ENCODE data around the gene PPM1M. TPM values are rescaled to one million over a fixed set of nuclear protein-coding genes. Genes with fewer than 3 reads are reported as not detected.

Gene PPM1M
- total RNA-seq, 1 donor from 2014 or later = 8.0 TPM

GRCh38 chr3:52205727-52206372 is 39.7 kb upstream of the PPM1M start:
- TF ChIP-seq, protein P1, sequence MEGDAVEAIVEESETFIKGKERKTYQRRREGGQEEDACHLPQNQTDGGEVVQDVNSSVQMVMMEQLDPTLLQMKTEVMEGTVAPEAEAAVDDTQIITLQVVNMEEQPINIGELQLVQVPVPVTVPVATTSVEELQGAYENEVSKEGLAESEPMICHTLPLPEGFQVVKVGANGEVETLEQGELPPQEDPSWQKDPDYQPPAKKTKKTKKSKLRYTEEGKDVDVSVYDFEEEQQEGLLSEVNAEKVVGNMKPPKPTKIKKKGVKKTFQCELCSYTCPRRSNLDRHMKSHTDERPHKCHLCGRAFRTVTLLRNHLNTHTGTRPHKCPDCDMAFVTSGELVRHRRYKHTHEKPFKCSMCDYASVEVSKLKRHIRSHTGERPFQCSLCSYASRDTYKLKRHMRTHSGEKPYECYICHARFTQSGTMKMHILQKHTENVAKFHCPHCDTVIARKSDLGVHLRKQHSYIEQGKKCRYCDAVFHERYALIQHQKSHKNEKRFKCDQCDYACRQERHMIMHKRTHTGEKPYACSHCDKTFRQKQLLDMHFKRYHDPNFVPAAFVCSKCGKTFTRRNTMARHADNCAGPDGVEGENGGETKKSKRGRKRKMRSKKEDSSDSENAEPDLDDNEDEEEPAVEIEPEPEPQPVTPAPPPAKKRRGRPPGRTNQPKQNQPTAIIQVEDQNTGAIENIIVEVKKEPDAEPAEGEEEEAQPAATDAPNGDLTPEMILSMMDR (conservative IDR thresholded peaks at IDR 0.05) = no peak
- Mint-ChIP-seq H3K27me3 (no peaks in the 10 kb centered on the region), H3K36me3 (peaks cover 40% of the 10 kb centered on the region), H3K4me3 (no peak overlapping the region), H3K4me1 (ENCODE audit: unreplicated experiment) (no peaks in the 10 kb centered on the region), H3K27ac (no peak overlapping the region), H3K9me3 (no peaks in the 10 kb centered on the region)
- no peak for DNase-seq (ENCODE audit: extremely low spot score, unreplicated experiment)

DNA sequence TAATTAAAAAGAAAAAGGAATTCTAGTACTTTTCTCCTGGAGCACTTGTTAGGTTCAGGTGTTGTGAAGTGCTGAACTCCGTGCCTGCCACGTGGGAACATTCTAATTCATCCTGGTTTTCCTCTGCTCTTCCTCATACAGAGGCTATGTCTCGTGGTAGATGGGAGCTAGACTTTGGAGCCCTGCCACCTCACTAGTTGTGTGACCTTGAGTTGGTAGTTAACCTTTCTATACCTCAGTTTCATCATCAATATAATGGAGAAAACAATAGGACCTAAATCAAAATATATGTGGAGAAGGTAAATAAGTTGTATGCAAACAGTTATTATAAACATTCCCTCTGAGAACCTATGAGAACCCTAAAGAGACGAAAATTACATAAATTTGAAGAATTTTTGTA is 37.0 kb upstream of the PPM1M start:
- H3K27me3 Mint-ChIP-seq = no peaks in the 10 kb centered on the region
- no peaks in the 10 kb centered on the region for H3K4me1 Mint-ChIP-seq (ENCODE audit: unreplicated experiment)
- no peak overlapping the region for H3K27ac Mint-ChIP-seq
- DNase-seq (ENCODE audit: extremely low spot score, unreplicated experiment) = no peak
- H3K9me3 Mint-ChIP-seq = no peaks in the 10 kb centered on the region
- H3K4me3 Mint-ChIP-seq = no peak overlapping the region
- TF ChIP-seq, protein P1 (conservative IDR thresholded peaks at IDR 0.05) = no peak
- H3K36me3 Mint-ChIP-seq = peaks cover 40% of the 10 kb centered on the region

GRCh38 chr3:52210037-52210436 is 35.5 kb upstream of the PPM1M start:
- Mint-ChIP-seq H3K4me1 (ENCODE audit: unreplicated experiment) (no peaks in the 10 kb centered on the region), H3K9me3 (no peaks in the 10 kb centered on the region), H3K27me3 (no peaks in the 10 kb centered on the region), H3K36me3 (peaks cover 40% of the 10 kb centered on the region), H3K4me3 (no peak overlapping the region), H3K27ac (no peak overlapping the region)
- DNase-seq (ENCODE audit: extremely low spot score, unreplicated experiment) = no peak
- TF ChIP-seq, protein P1 (conservative IDR thresholded peaks at IDR 0.05) = no peak

- Mint-ChIP-seq H3K36me3 (peaks cover 42% of the 10 kb centered on the region), H3K4me1 (ENCODE audit: unreplicated experiment) (no peaks in the 10 kb centered on the region), H3K27ac (no peak overlapping the region), H3K9me3 (no peaks in the 10 kb centered on the region), H3K27me3 (no peaks in the 10 kb centered on the region), H3K4me3 (no peak overlapping the region)
- TF ChIP-seq, protein P1 (conservative IDR thresholded peaks at IDR 0.05) = no peak
- DNase-seq (ENCODE audit: extremely low spot score, unreplicated experiment) = no peak
Measured at GRCh38 chr3:52210550-52211046, 35.0 kb upstream of the PPM1M start.

DNA sequence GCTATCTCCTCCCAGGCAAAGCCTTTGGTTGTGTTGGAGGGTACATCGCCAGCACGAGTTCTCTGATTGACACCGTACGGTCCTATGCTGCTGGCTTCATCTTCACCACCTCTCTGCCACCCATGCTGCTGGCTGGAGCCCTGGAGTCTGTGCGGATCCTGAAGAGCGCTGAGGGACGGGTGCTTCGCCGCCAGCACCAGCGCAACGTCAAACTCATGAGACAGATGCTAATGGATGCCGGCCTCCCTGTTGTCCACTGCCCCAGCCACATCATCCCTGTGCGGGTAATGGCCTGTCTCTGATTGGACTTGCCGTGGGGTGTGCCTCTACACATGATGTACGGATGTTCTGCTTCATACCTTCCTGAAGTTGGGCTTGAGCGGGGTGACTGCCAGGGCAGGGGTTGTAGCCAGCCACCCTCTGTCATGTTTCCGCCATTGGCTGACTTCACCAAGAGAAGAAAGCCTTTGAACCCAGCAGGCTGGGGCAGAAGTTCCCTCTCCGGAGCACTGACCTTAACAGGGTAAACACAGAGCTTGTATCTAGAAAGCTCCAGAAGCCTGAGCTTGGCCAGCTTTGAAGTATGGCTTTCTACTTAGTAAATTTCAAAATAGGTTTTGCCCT is 34.2 kb upstream of the PPM1M start:
- H3K27me3 Mint-ChIP-seq = no peaks in the 10 kb centered on the region
- no peak overlapping the region for H3K4me3 Mint-ChIP-seq
- no peak for DNase-seq (ENCODE audit: extremely low spot score, unreplicated experiment)
- H3K4me1 Mint-ChIP-seq (ENCODE audit: unreplicated experiment) = no peaks in the 10 kb centered on the region
- no peak overlapping the region for H3K27ac Mint-ChIP-seq
- peaks cover 37% of the 10 kb centered on the region for H3K36me3 Mint-ChIP-seq
- TF ChIP-seq, protein P1 (conservative IDR thresholded peaks at IDR 0.05) = no peak
- no peaks in the 10 kb centered on the region for H3K9me3 Mint-ChIP-seq
